GM23338 (cell line): ENCODE data around the gene SCN2B. TPM values are rescaled to one million over a fixed set of nuclear protein-coding genes. Genes with fewer than 3 reads are reported as not detected.

Experiments used
- ATAC-seq: fragments of 200-7000 bp; cut with Tn5 transposase; 3 replicates; pipeline ENCODE4 v1.9.1; 2020
- DNase-seq: peaks from one replicate; pipeline ENCODE4 v3.0.0-alpha.2; 2015; ENCODE audit warnings: low spot score
- H2AFZ ChIP-seq: fragments of 200-600 bp; sonication (generic); 2 replicates; pipeline ENCODE4 v1.8.0; 2016; ENCODE audit warnings: antibody characterized with exemption, mild to moderate bottlenecking, moderate library complexity
- H3F3A ChIP-seq: fragments of 200-600 bp; sonication (generic); replicated peaks from 2 replicates; pipeline ENCODE4 v1.8.0; 2017; ENCODE audit warnings: antibody characterized with exemption, mixed run types, low read depth
- H3K27ac ChIP-seq: fragments of 200-600 bp; sonication (generic); 2 replicates; pipeline ENCODE4 v1.6.1; 2016; ENCODE audit warnings: low read depth
- H3K27me3 ChIP-seq: fragments of 200-600 bp; sonication (generic); 2 replicates; pipeline ENCODE4 v1.8.0; 2016; ENCODE audit warnings: mild to moderate bottlenecking, mixed run types, moderate library complexity; ENCODE audit not compliant: insufficient read depth
- H3K36me3 ChIP-seq: fragments of 200-600 bp; sonication (generic); 2 replicates; pipeline ENCODE4 v1.8.0; 2016; ENCODE audit warnings: mild to moderate bottlenecking; ENCODE audit not compliant: insufficient read depth
- H3K4me1 ChIP-seq: fragments of 200-600 bp; sonication (generic); 2 replicates; pipeline ENCODE4 v1.8.0; 2016; ENCODE audit warnings: mild to moderate bottlenecking, moderate library complexity; ENCODE audit not compliant: insufficient read depth
- H3K4me2 ChIP-seq: fragments of 200-600 bp; sonication (generic); 2 replicates; pipeline ENCODE4 v1.7.1; 2017; ENCODE audit warnings: mixed run types
- H3K4me3 ChIP-seq: fragments of 200-600 bp; sonication (generic); 2 replicates; pipeline ENCODE4 v1.6.1; 2016; ENCODE audit warnings: mixed run types
- H3K79me2 ChIP-seq: fragments of 200-600 bp; sonication (generic); replicated peaks from 2 replicates; pipeline ENCODE4 v1.8.0; 2017; ENCODE audit warnings: mild to moderate bottlenecking; ENCODE audit not compliant: insufficient read depth
- H3K9me2 ChIP-seq: fragments of 200-600 bp; sonication (generic); 2 replicates; pipeline ENCODE4 v1.8.0; 2017; ENCODE audit not compliant: insufficient read depth
- H4K20me1 ChIP-seq: fragments of 200-600 bp; sonication (generic); replicated peaks from 2 replicates; pipeline ENCODE4 v1.8.0; 2017; ENCODE audit warnings: mild to moderate bottlenecking; ENCODE audit not compliant: insufficient read depth
- H3K27ac Mint-ChIP-seq: 2 replicates; pipeline ENCODE4 v1.8.0; 2020; ENCODE audit warnings: inconsistent platforms, mild to moderate bottlenecking, moderate library complexity, mixed read lengths
- H3K27me3 Mint-ChIP-seq: 3 replicates; pipeline ENCODE4 v1.8.0; 2022; ENCODE audit warnings: low read depth, mild to moderate bottlenecking, moderate library complexity, mixed read lengths, inconsistent platforms; ENCODE audit not compliant: insufficient read depth, poor library complexity
- H3K36me3 Mint-ChIP-seq: 3 replicates; pipeline ENCODE4 v1.8.0; 2021; ENCODE audit warnings: low read depth, mild to moderate bottlenecking, inconsistent platforms, moderate library complexity, mixed read lengths
- H3K4me1 Mint-ChIP-seq: 3 replicates; pipeline ENCODE4 v1.8.0; 2020; ENCODE audit warnings: mild to moderate bottlenecking, inconsistent platforms, mixed read lengths
- H3K4me3 Mint-ChIP-seq: 3 replicates; pipeline ENCODE4 v1.8.0; 2021; ENCODE audit warnings: moderate library complexity, mild to moderate bottlenecking, inconsistent platforms, mixed read lengths
- H3K9me3 Mint-ChIP-seq: 3 replicates; pipeline ENCODE4 v1.8.0; 2020; ENCODE audit warnings: moderate library complexity, mild to moderate bottlenecking, inconsistent platforms, mixed read lengths
- CREB1 ChIP-seq: fragments of 250-450 bp; sonication (Bioruptor Pico); IDR thresholded peaks from 2 replicates; pipeline ENCODE4 v1.5.0; 2020; ENCODE audit warnings: low read depth, mild to moderate bottlenecking, moderate library complexity
- EZH2 ChIP-seq: fragments of 200-600 bp; sonication (generic); IDR thresholded peaks from one replicate; pipeline ENCODE4 v1.8.0; 2017; ENCODE audit warnings: antibody characterized with exemption, mild to moderate bottlenecking, low read depth; ENCODE audit not compliant: unreplicated experiment
- EZH2phosphoT487 ChIP-seq: fragments of 200-600 bp; sonication (generic); IDR thresholded peaks from one replicate; pipeline ENCODE4 v1.8.1; 2018; ENCODE audit warnings: antibody characterized with exemption; ENCODE audit not compliant: unreplicated experiment
- JUNB ChIP-seq: IDR thresholded peaks from one replicate; pipeline ENCODE4 v1.6.1; 2016; ENCODE audit warnings: antibody characterized with exemption; ENCODE audit not compliant: unreplicated experiment
- NANOG ChIP-seq: IDR thresholded peaks from 2 replicates; pipeline ENCODE4 v1.6.1; 2016; ENCODE audit warnings: antibody characterized with exemption, borderline replicate concordance
- POLR2AphosphoS5 ChIP-seq: IDR thresholded peaks from 2 replicates; pipeline ENCODE4 v1.6.1; 2016; ENCODE audit warnings: antibody characterized with exemption, low read depth
- REST ChIP-seq: IDR thresholded peaks from one replicate; pipeline ENCODE4 v1.6.1; 2018; ENCODE audit warnings: antibody characterized with exemption; ENCODE audit not compliant: unreplicated experiment
- STAT1 ChIP-seq: IDR thresholded peaks from one replicate; pipeline ENCODE4 v1.6.1; 2016; ENCODE audit warnings: antibody characterized with exemption; ENCODE audit not compliant: unreplicated experiment
- ZNF114 ChIP-seq: fragments of 250-450 bp; sonication (Bioruptor Pico); IDR thresholded peaks from 2 replicates; pipeline ENCODE4 v1.5.0; 2020; ENCODE audit warnings: mild to moderate bottlenecking, moderate library complexity
- ZNF331 ChIP-seq: fragments of 250-450 bp; sonication (Bioruptor Pico); IDR thresholded peaks from 2 replicates; pipeline ENCODE4 v1.5.0; 2020; ENCODE audit warnings: low read depth, mild to moderate bottlenecking, moderate library complexity
- polyA plus RNA-seq: library from polyadenylated mRNA; unstranded; fragments of >200 nt; fragmentation: Nextera tagmentation; extraction: Ambion mirVana; gene quantifications from 2 replicates; pipeline ENCODE4 v1.2.1, GENCODE V29; 2016
- total RNA-seq: library from RNA; depleted of rRNA; stranded (reverse); fragments of >200 nt; shearing (Covaris generic); gene quantifications from 2 replicates; pipeline ENCODE4 v1.2.3, GENCODE V29; 2014
- TF ChIP-seq, protein P1 (sequence below): IDR thresholded peaks from 2 replicates; pipeline ENCODE4 v1.6.1; 2016; ENCODE audit warnings: antibody characterized with exemption

The SCN2B gene
- total and polyA plus RNA-seq, 2 experiments from 2014 or later = 0.03 TPM; not detected in 1

DNA sequence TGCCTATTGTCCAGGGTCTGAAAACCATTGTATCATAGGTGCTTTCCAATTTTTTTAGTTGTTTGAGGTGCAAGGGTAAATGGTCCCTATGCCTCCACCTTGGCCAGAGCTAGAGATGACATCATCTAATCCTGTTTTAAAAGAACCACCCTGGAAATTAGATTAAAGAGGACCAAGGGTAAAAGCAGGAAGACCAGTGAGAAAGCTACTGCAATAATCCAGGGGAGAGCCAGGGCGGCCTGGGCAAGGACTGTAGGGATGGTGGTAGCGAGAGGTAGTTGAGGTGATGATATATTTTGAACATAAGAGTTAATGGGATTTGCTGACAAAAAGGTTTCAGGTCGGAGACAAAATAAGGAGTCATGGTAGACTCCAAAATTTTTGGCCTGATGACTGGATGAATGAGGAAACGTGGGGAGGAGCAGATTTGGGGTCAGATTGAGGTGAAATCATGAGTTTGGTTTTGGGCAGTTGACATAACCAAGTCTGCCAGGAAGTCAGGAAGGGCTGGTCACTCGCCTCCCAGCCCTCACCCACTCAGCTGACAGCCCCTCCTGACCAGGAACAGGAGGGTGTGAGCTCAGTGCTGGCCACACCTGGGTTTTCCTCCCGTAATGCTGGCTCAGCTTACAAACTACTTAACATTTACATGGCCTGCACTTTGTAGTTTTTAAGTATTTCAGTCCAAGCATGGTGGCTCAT is 46.8 kb downstream of the SCN2B start:
- peaks cover 9% of the 10 kb centered on the region for H3K27me3 Mint-ChIP-seq
- Histone ChIP-seq H3K4me2 (no peak overlapping the region), H3K27ac (no peak overlapping the region), H3K4me3 (no peak overlapping the region), H3K9me2 (no peaks in the 10 kb centered on the region), H3K79me2 (no peaks in the 10 kb centered on the region), H4K20me1 (no peaks in the 10 kb centered on the region), H3K36me3 (no peaks in the 10 kb centered on the region), H3F3A (no peaks in the 10 kb centered on the region), H3K27me3 (no peaks in the 10 kb centered on the region), H3K4me1 (no peaks in the 10 kb centered on the region), H2AFZ (no peak overlapping the region)
- no peak for TF ChIP-seq REST
- no peak for TF ChIP-seq EZH2
- TF ChIP-seq STAT1 = no peak
- TF ChIP-seq, protein P1, sequence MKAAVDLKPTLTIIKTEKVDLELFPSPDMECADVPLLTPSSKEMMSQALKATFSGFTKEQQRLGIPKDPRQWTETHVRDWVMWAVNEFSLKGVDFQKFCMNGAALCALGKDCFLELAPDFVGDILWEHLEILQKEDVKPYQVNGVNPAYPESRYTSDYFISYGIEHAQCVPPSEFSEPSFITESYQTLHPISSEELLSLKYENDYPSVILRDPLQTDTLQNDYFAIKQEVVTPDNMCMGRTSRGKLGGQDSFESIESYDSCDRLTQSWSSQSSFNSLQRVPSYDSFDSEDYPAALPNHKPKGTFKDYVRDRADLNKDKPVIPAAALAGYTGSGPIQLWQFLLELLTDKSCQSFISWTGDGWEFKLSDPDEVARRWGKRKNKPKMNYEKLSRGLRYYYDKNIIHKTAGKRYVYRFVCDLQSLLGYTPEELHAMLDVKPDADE = no peak
- no peak for TF ChIP-seq NANOG
- TF ChIP-seq ZNF331 = no peak
- TF ChIP-seq EZH2phosphoT487 = no peak
- TF ChIP-seq POLR2AphosphoS5 = no peak
- no peak for TF ChIP-seq CREB1
- H3K27ac Mint-ChIP-seq = no peak overlapping the region
- H3K4me1 Mint-ChIP-seq = peaks cover 4% of the 10 kb centered on the region; the same call in 2 of the 3 replicates
- DNase-seq = no peak
- H3K9me3 Mint-ChIP-seq = no peaks in the 10 kb centered on the region
- no peak overlapping the region for H3K4me3 Mint-ChIP-seq
- no peaks in the 10 kb centered on the region; the same call in 2 of the 3 replicates for H3K36me3 Mint-ChIP-seq
- ATAC-seq = no peak

DNA sequence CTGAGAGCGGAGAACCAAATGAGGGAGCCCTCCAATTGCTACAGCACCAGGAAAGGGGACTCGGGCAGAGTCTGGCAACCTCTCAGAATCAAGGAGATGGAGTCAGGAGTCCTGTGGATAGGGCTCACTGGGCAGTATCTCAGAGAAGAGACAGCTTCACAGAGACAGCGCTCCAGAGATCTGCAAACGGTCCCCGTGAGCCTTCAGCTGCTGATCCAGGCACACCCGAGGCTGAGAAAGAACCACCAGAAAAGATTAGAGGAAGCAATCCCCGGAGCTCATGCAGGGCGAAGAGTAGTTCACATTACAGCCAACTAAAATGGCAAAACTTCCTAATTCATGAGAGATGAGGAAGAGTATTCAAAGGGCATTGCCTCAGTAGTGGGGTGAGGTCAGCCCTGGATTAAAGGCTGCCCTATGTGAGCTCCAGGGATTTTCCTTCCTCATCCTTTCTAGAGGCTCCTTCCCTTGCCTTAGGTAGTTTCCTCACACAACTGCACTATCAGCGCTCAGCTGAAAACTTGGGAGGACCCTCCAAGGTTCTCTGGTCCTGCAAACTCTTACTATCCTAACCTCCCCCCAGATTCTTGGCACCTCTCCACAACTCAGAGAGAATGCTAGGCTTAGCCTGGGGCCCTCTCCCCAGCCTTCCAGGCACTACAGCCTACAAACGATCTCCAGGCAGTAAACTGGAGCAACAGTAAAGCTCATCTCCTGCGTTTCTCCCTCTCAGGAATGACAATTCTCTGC is 47.5 kb downstream of the SCN2B start:
- Mint-ChIP-seq H3K27me3 (peaks cover 6% of the 10 kb centered on the region), H3K9me3 (no peaks in the 10 kb centered on the region), H3K4me1 (peaks cover 4% of the 10 kb centered on the region; the same call in 2 of the 3 replicates), H3K27ac (no peak overlapping the region), H3K4me3 (no peak overlapping the region), H3K36me3 (no peaks in the 10 kb centered on the region)
- ATAC-seq (no peak), DNase-seq (no peak)
- peak overlapping the region; percentile 23; the same call in 1 of the 2 replicates for H2AFZ ChIP-seq
- H3K27me3 ChIP-seq = no peaks in the 10 kb centered on the region
- H3K79me2 ChIP-seq = no peaks in the 10 kb centered on the region
- no peak overlapping the region for H3K27ac ChIP-seq
- H3K4me1 ChIP-seq = no peaks in the 10 kb centered on the region
- H3K36me3 ChIP-seq = no peaks in the 10 kb centered on the region
- no peak overlapping the region for H3K4me3 ChIP-seq
- no peaks in the 10 kb centered on the region for H3K9me2 ChIP-seq
- H3K4me2 ChIP-seq = no peak overlapping the region
- H3F3A ChIP-seq = no peaks in the 10 kb centered on the region
- H4K20me1 ChIP-seq = no peaks in the 10 kb centered on the region
- TF ChIP-seq, protein P1 = no peak
- TF ChIP-seq JUNB (no peak), EZH2 (no peak), CREB1 (no peak), STAT1 (no peak), ZNF331 (no peak), ZNF114 (no peak), NANOG (no peak), EZH2phosphoT487 (no peak)
